A549 treated with Hydrocortisone at 1 μM for 4 hours (cell line): ENCODE measurements around the gene KATNA1. TPM values are rescaled to one million over a fixed set of nuclear protein-coding genes. Genes with fewer than 3 reads are reported as not detected.

Experiments
- total RNA-seq: library from RNA; stranded (reverse); fragments of 200-300 nt; extraction: Qiagen RNA extraction; gene quantifications from 5 replicates; pipeline ENCODE4 v1.2.3, GENCODE V29; 2022

KATNA1 gene
- total RNA-seq: 10.3 to 15.0 TPM (median 11.1 TPM) in 5 replicates

DNA sequence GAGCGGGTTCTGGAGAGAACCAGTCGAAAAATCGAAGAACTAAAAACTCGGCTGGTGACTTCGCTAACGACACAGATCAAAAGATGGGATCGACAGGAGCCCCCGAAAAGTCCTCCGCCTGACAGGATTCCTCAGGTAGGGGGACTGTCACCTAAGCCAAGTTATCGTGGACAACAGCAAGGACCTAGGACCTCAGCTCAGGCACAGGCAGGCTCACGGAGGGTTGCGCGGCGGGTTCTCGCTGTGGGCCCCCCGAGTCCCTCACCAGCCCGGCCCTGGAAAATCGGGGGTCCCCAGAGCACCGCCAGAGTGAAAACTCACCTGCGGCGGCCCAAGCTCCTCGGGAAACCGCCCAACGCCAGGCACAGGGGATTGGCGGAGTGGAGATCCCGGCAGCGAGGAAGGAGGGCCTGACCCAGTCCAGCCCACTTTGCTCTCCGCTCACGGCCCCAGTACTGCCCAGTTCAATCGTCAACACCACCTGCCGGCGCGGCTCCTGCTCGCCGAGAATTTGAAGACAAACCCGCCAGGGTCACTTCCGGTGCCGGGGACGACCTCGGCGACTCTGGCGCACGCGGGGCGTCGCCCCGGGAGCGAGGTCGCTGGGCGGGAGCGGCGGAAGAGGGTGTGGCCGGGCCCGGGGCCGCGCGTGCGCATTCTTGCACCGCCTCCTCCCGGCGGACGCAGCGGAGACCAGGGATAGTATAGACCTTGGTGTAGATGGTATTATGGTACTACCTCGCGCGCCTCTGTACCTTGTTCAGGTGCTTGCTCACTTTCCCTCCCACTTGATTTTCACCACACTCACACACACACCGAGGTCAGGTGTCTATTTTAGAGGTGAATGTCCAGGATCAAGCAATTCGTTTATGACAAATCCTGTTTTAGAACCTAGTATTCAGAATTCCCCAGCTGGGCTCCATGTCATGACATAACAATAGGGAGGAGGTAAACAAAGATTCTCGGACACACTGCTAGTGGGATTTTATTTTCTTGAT is at the start of gene KATNA1:
TSS of gene KATNA1 (minus strand) at position 567 of the 998 bp plus-strand sequence. CDS start 10,167 bp downstream, outside the sequence.

DNA sequence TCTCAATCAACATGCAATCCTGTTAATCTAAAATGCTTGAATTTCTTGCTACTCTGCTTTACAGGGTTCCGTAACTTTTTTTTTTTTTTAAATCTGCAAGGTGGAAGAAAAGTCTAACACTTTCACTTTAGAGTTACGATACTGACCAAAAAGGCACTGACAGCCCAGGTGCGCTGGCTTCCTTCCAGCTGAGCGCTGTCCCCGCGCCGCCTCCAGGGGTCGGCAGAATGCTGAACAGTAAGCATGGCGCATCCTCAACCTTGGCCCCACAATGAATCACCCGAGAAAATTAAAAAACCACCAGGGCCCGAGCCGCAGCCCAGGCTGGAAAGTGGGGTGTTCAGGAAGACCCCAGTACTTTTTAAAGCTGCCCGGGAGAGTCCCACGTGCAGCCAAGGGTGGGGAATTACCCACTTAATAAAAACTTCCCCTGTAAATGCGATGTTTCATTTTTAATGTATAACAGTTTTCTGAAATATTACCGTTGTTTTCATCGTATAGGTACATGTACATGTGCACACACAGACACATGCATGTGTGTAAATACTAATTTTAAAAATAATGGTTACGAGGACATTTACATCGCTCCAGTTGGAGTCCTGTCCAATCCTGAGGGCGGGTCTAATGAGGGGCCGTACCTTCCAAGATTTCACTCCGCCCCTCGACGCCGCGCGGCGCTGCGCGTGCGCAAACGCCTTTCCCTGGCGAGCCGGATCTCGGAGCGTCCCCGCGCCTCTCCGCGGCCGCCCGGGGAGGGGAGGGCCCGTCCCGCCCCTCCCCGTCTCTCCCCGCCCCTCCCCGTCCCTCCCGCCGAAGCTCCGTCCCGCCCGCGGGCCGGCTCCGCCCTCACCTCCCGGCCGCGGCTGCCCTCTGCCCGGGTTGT is 82.7 kb downstream of the KATNA1 start, which contains the start of gene GINM1:
TSS of gene GINM1 (plus strand) at position 849 of the 883 bp plus-strand sequence. CDS start 40 bp downstream, outside the sequence.

DNA sequence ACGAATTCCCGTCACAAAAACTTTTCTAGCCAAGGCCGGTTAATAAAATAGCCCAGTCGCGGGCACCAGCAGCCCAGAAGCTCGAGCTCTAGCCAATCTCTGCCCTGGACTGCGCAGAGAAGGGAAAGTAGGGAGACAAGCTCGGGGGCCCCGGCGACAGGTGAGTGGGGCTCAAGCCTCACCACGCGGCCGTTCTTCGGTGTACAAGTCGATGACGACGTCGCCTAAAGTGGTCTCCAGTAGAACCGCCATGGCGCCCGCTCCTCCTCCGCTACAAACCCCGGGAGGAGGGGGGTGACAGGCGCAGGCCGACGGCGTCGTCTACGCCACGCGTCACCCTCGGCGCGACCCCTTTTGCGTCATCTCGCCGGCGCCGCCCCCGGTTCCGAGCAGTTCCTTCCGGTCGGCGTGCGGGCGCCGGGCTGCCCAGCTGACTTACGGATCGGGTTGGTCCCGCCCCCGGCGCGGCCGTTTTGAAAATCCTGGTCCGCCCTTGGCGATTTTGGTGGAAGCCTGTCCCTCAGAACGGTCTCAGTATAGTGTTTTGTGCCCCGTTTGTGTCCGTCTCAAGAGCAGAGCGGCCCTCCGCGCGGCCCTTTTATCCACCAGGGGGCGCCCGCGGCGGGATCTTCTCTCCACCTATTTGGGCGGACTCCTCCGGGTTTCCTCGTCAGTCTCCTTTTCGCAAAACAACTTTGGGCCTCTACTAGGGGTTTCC is 102.6 kb downstream of the KATNA1 start, which contains the start of gene PPIL4:
TSS of gene PPIL4 (minus strand) at position 290 of the 718 bp plus-strand sequence. CDS start at position 252, 38 bp downstream.

Other genes starting within 250 kb of the KATNA1 start
- not detected in 5 replicates for gene SUMO4, start 248.5 kb downstream of the KATNA1 start, total RNA-seq
- 0.03 to 0.12 TPM (median 0.06 TPM) in 4 of 5 replicates, not detected in the other for gene ZC3H12D, start 163.7 kb downstream of the KATNA1 start, total RNA-seq
- 11.6 to 20.6 TPM (median 13.4 TPM) in 5 replicates for gene PPIL4, start 102.7 kb downstream of the KATNA1 start, total RNA-seq
- gene GINM1, start 82.3 kb downstream of the KATNA1 start, total RNA-seq: 23.6 to 34.2 TPM (median 26.6 TPM) in 5 replicates
- 4.8 to 8.2 TPM (median 8.0 TPM) in 5 replicates for gene LATS1, start 69.4 kb upstream of the KATNA1 start, total RNA-seq
- gene NUP43, start 97.8 kb upstream of the KATNA1 start, total RNA-seq: 13.0 to 17.4 TPM (median 15.0 TPM) in 5 replicates
- gene PCMT1, start 101.0 kb upstream of the KATNA1 start, total RNA-seq: 85.6 to 102 TPM (median 89.5 TPM) in 5 replicates
- gene LRP11, start 215.6 kb upstream of the KATNA1 start, total RNA-seq: 26.4 to 34.5 TPM (median 34.0 TPM) in 5 replicates
- 1.9 to 3.3 TPM (median 2.8 TPM) in 5 replicates for gene RAET1E, start 249.4 kb upstream of the KATNA1 start, total RNA-seq